Measurements from ENCODE around the gene CCL23.

Gene CCL23

GRCh38 chr17:36017799-36018198 lies at the start of gene CCL23:
TSS of gene CCL23 (minus strand) at chr17:36017972. CDS start at chr17:36017897, 75 bp downstream.
- Histone ChIP-seq H2AFZ (ENCODE audit: low read depth, low read length, severe bottlenecking) (no peak within 1 kb of the TSS), H3K27ac (ENCODE audit: low read depth, low read length) (no peak within 1 kb of the TSS), H3K4me2 (ENCODE audit: low read depth, low read length, poor library complexity, severe bottlenecking) (no peak within 1 kb of the TSS), H3K79me2 (ENCODE audit: insufficient read depth, low read length) (no peaks in the 10 kb centered on the region), H3K9ac (ENCODE audit: low read length) (no peak within 1 kb of the TSS), H3K9me3 (ENCODE audit: insufficient read depth, low read length) (no peaks in the 10 kb centered on the region), H4K20me1 (ENCODE audit: low read depth, low read length) (no peaks in the 10 kb centered on the region), H3K36me3 (ENCODE audit: low read length) (no peaks in the 10 kb centered on the region), H3K4me3 (ENCODE audit: insufficient read depth, low read length, poor library complexity, severe bottlenecking) (no peak within 1 kb of the TSS), H3K27me3 (ENCODE audit: low read length) (no peaks in the 10 kb centered on the region), H3K9me2 (replicated peaks; ENCODE audit: insufficient read depth, low read length) (no peaks in the 10 kb centered on the region), H3F3A (ENCODE audit: insufficient read depth) (no peaks in the 10 kb centered on the region)
- TF ChIP-seq CTCF (IDR thresholded peaks at IDR 0.05; ENCODE audit: insufficient read depth, low read length, poor library complexity, severe bottlenecking) (no peak), EZH2phosphoT487 (conservative IDR thresholded peaks at IDR 0.05; ENCODE audit: low read length) (no peak)

- Histone ChIP-seq H3K9ac (ENCODE audit: low read length) (no peak overlapping the region), H4K20me1 (ENCODE audit: low read depth, low read length) (no peaks in the 10 kb centered on the region), H3K4me2 (ENCODE audit: low read depth, low read length, poor library complexity, severe bottlenecking) (no peak overlapping the region), H3F3A (ENCODE audit: insufficient read depth) (no peaks in the 10 kb centered on the region), H3K27me3 (ENCODE audit: low read length) (no peaks in the 10 kb centered on the region), H2AFZ (ENCODE audit: low read depth, low read length, severe bottlenecking) (no peak overlapping the region), H3K27ac (ENCODE audit: low read depth, low read length) (no peak overlapping the region), H3K4me3 (ENCODE audit: insufficient read depth, low read length, poor library complexity, severe bottlenecking) (no peak overlapping the region), H3K36me3 (ENCODE audit: low read length) (no peaks in the 10 kb centered on the region), H3K9me2 (replicated peaks; ENCODE audit: insufficient read depth, low read length) (no peaks in the 10 kb centered on the region), H3K9me3 (ENCODE audit: insufficient read depth, low read length) (no peaks in the 10 kb centered on the region), H3K79me2 (ENCODE audit: insufficient read depth, low read length) (no peaks in the 10 kb centered on the region)
- no peak for TF ChIP-seq EZH2phosphoT487 (conservative IDR thresholded peaks at IDR 0.05; ENCODE audit: low read length)
- TF ChIP-seq CTCF (IDR thresholded peaks at IDR 0.05; ENCODE audit: insufficient read depth, low read length, poor library complexity, severe bottlenecking), result no peak
Measured at GRCh38 chr17:36066365-36066985, 48.7 kb upstream of the CCL23 start.

- Histone ChIP-seq H3K36me3 (ENCODE audit: low read length) (no peaks in the 10 kb centered on the region), H4K20me1 (ENCODE audit: low read depth, low read length) (no peaks in the 10 kb centered on the region), H3K9me2 (replicated peaks; ENCODE audit: insufficient read depth, low read length) (no peaks in the 10 kb centered on the region), H3K9ac (ENCODE audit: low read length) (no peak within 1 kb of the TSS), H3K27ac (ENCODE audit: low read depth, low read length) (no peak within 1 kb of the TSS), H3K4me2 (ENCODE audit: low read depth, low read length, poor library complexity, severe bottlenecking) (no peak within 1 kb of the TSS), H3F3A (ENCODE audit: insufficient read depth) (no peaks in the 10 kb centered on the region), H3K79me2 (ENCODE audit: insufficient read depth, low read length) (no peaks in the 10 kb centered on the region), H3K4me3 (ENCODE audit: insufficient read depth, low read length, poor library complexity, severe bottlenecking) (no peak within 1 kb of the TSS), H2AFZ (ENCODE audit: low read depth, low read length, severe bottlenecking) (no peak within 1 kb of the TSS), H3K9me3 (ENCODE audit: insufficient read depth, low read length) (no peaks in the 10 kb centered on the region), H3K27me3 (ENCODE audit: low read length) (no peaks in the 10 kb centered on the region)
- TF ChIP-seq CTCF (IDR thresholded peaks at IDR 0.05; ENCODE audit: insufficient read depth, low read length, poor library complexity, severe bottlenecking), result no peak
- TF ChIP-seq EZH2phosphoT487 (conservative IDR thresholded peaks at IDR 0.05; ENCODE audit: low read length), result no peak
Measured at GRCh38 chr17:36063786-36064541, 46.2 kb upstream of the CCL23 start, which contains the start of gene CCL18. TSS of gene CCL18 (plus strand) at chr17:36064272. CDS start at chr17:36064343, 71 bp downstream.
